Stimulated activated CD4-positive, alpha-beta T cell treated with anti-CD3 and anti-CD28 coated beads, Interleukin-15, amount 100 ng/mL, for 24 hours (primary cell): ENCODE data around the gene MEIOC.
"Not testable (repeated sequence)": the region's sequence is repeated elsewhere in the genome, so short reads cannot be mapped to it uniquely, and the experiment has no call there.

Experiments
- DNase-seq: peaks from one replicate; pipeline ENCODE4 v3.0.0-alpha.2; 2020

Gene MEIOC

GRCh38 chr17:44655983-44656710 lies at the start of gene MEIOC:
Gene MEIOC (plus strand): TSS chr17:44656468. CDS start chr17:44656614, 146 bp downstream.
- DNase-seq: peak; percentile 65

- DNase-seq: no peak
Observed at GRCh38 chr17:44606658-44607057, 49.6 kb upstream of the MEIOC start.

- no peak for DNase-seq
Observed at GRCh38 chr17:44607836-44608690, 48.2 kb upstream of the MEIOC start.

GRCh38 chr17:44608727-44609435 lies 47.4 kb upstream of the MEIOC start:
- no peak for DNase-seq

- no peak for DNase-seq
Observed at GRCh38 chr17:44610331-44610730, 45.9 kb upstream of the MEIOC start.

- DNase-seq: no peak
Observed at GRCh38 chr17:44610871-44611270, 45.4 kb upstream of the MEIOC start.

- DNase-seq: no peak
Observed at GRCh38 chr17:44614862-44615261, 41.4 kb upstream of the MEIOC start.

- not testable (repeated sequence) for DNase-seq
Observed at GRCh38 chr17:44618652-44619051, 37.6 kb upstream of the MEIOC start.

- DNase-seq: no peak
Observed at GRCh38 chr17:44623070-44623725, 33.1 kb upstream of the MEIOC start.

GRCh38 chr17:44627513-44628242 lies 28.6 kb upstream of the MEIOC start:
- no peak for DNase-seq

- no peak for DNase-seq
Observed at GRCh38 chr17:44628243-44629188, 27.8 kb upstream of the MEIOC start.

- no peak for DNase-seq
Observed at GRCh38 chr17:44629314-44629713, 27.0 kb upstream of the MEIOC start.

- DNase-seq: no peak
Observed at GRCh38 chr17:44630703-44631102, 25.6 kb upstream of the MEIOC start.

GRCh38 chr17:44633998-44634397 lies 22.3 kb upstream of the MEIOC start:
- no peak for DNase-seq

GRCh38 chr17:44634401-44634800 lies 21.9 kb upstream of the MEIOC start:
- not testable (repeated sequence) for DNase-seq

GRCh38 chr17:44636562-44636961 lies 19.7 kb upstream of the MEIOC start:
- no peak for DNase-seq

GRCh38 chr17:44637066-44637465 lies 19.2 kb upstream of the MEIOC start:
- DNase-seq: no peak

GRCh38 chr17:44642834-44643233 lies 13.4 kb upstream of the MEIOC start:
- no peak for DNase-seq

- no peak for DNase-seq
Observed at GRCh38 chr17:44645341-44645740, 10.9 kb upstream of the MEIOC start.

GRCh38 chr17:44646280-44646679 lies 10.0 kb upstream of the MEIOC start:
- no peak for DNase-seq

- DNase-seq: no peak
Observed at GRCh38 chr17:44647736-44648135, 8.5 kb upstream of the MEIOC start.
